Measurements from ENCODE around the gene PRM3. TPM values are rescaled to one million over a fixed set of nuclear protein-coding genes. Genes with fewer than 3 reads are reported as not detected.
A peak's percentile ranks its signal among the peaks of the same experiment; 100 is the strongest.

The PRM3 gene
- total and polyA plus RNA-seq, 2 of the 8 experiments (the other 6 are each of a cell fraction or from before 2014, with no cell fraction given), result not detected

GRCh38 chr16:11313493-11314308, 40.3 kb upstream of the PRM3 start:
- DNase-seq (ENCODE audit: low read depth in 1 of 2, low spot score in 2 of 2) (no peak), FAIRE-seq (no peak)
- H3K4me3 ChIP-seq (ENCODE audit: extremely low read depth in 1 of 4, insufficient read depth in 2 of 4, low read depth in 3 of 4, low read length in 4 of 4), result no peak overlapping the region
- no peaks in the 10 kb centered on the region for H3K27me3 ChIP-seq (replicated peaks in 1 of 4; ENCODE audit: control insufficient read depth in 3 of 4, extremely low read depth in 1 of 4, insufficient read depth in 3 of 4, low read length in 3 of 4)
- no peak overlapping the region for H3K9ac ChIP-seq (replicated peaks in 1 of 4; ENCODE audit: extremely low read depth in 1 of 4, low read depth in 3 of 4, low read length in 3 of 4)
- H3K4ac ChIP-seq (replicated peaks; ENCODE audit: insufficient read length, low read depth, low read length), result peak overlapping the region; percentile 100
- no peaks in the 10 kb centered on the region for H3K79me1 ChIP-seq (ENCODE audit: low read depth, low read length)
- H3K14ac ChIP-seq (ENCODE audit: insufficient read length), result no peak overlapping the region
- no peak overlapping the region for H4K5ac ChIP-seq (ENCODE audit: insufficient read length, low read depth, low read length)
- no peak overlapping the region for H3K56ac ChIP-seq (replicated peaks; ENCODE audit: insufficient read length, low read depth, low read length)
- H2BK120ac ChIP-seq (replicated peaks; ENCODE audit: low read depth, low read length), result peak overlapping the region; percentile 79
- POLR2A ChIA-PET (ENCODE audit: partially characterized antibody), result interaction anchor here (0.6 to 5.1 kb wide), 11 partner anchors 9 to 369 kb away, joined by 3 to 29 read pairs (median 4); partner anchors contain the start of genes PRM1 and SOCS1
- WGBS, 2 experiments (ENCODE audit: extremely low coverage in 1 of 2, insufficient coverage in 1 of 2, insufficient read length in 1 of 2, insufficient replicate concordance in 2 of 2, low coverage in 1 of 2, low lambda C conversion rate in 2 of 2, missing lambda C conversion rate in 1 of 2), result 84% methylated on average over 9 of the region's 9 CpGs; no CpG with 5 or more reads in 1 of the 2 experiments
- H3K79me2 ChIP-seq (ENCODE audit: control insufficient read depth in 1 of 2, insufficient read depth in 2 of 2, low read length in 2 of 2), result no peaks in the 10 kb centered on the region
- H3K27ac ChIP-seq (ENCODE audit: low read depth, low read length), result peak overlapping the region; percentile 61; the same call in 1 of the 2 replicates
- no peaks in the 10 kb centered on the region for H3K9me3 ChIP-seq (ENCODE audit: insufficient read depth in 2 of 2, low read depth in 1 of 2, low read length in 1 of 2)
- peaks cover 3% of the 10 kb centered on the region; the same call in 1 of the 2 replicates for H3K23me2 ChIP-seq (ENCODE audit: low read depth, low read length)
- peak overlapping the region; percentile 100 for H2BK12ac ChIP-seq (ENCODE audit: low read depth, low read length)
- no peaks in the 10 kb centered on the region for H4K20me1 ChIP-seq (replicated peaks in 1 of 2; ENCODE audit: control insufficient read depth in 1 of 2, insufficient read depth in 2 of 2, low read length in 2 of 2)
- peak overlapping the region; percentile 48 to 54; a peak in 2 of 4 replicates for H3K4me2 ChIP-seq (ENCODE audit: insufficient read depth in 1 of 2, low read depth in 2 of 2, low read length in 2 of 2)
- H2BK20ac ChIP-seq (ENCODE audit: low read length), result peak overlapping the region; percentile 100
- H3K23ac ChIP-seq (ENCODE audit: insufficient read length), result no peak overlapping the region
- peak overlapping the region; percentile 91 for H3K18ac ChIP-seq (ENCODE audit: extremely low read depth, low read length)
- H2AK5ac ChIP-seq (ENCODE audit: low read depth, low read length), result peak overlapping the region; percentile 97
- peak overlapping the region; percentile 100 for H4K91ac ChIP-seq (replicated peaks; ENCODE audit: insufficient read length, low read length)
- no peaks in the 10 kb centered on the region for H3K36me3 ChIP-seq (ENCODE audit: control insufficient read depth in 2 of 4, insufficient read depth in 4 of 4, low read length in 3 of 4)
- TF ChIP-seq, protein P1, sequence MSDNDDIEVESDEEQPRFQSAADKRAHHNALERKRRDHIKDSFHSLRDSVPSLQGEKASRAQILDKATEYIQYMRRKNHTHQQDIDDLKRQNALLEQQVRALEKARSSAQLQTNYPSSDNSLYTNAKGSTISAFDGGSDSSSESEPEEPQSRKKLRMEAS (IDR thresholded peaks at IDR 0.05), result no peak
- H2AFZ ChIP-seq (ENCODE audit: low read length), result no peak overlapping the region
- no peak overlapping the region for H2BK15ac ChIP-seq (ENCODE audit: low read length)
- H2BK5ac ChIP-seq (ENCODE audit: low read depth, low read length), result peak overlapping the region; percentile 100
- H3K4me1 ChIP-seq (replicated peaks in 1 of 4; ENCODE audit: control insufficient read depth in 3 of 4, insufficient read depth in 4 of 4, low read length in 3 of 4), result peaks cover 22 to 39% (median 25%) of the 10 kb centered on the region in 4 experiments
- CTCF ChIA-PET (ENCODE audit: partially characterized antibody), result interaction anchor here (0.7 to 3.2 kb wide), 9 partner anchors 9 to 101 kb away, joined by 3 to 12 read pairs (median 3); partner anchors contain the start of genes PRM3 and SOCS1
- H4K8ac ChIP-seq (ENCODE audit: extremely low read depth, insufficient read depth, low read length), result no peak overlapping the region
